Omental fat pad (tissue), 4 donors: Measurements from ENCODE around the gene TMSB4Y. TPM values are rescaled to one million over a fixed set of nuclear protein-coding genes. Genes with fewer than 3 reads are reported as not detected.

Source experiments
- ATAC-seq: fragments of 150-250 bp; one replicate; pipeline ENCODE4 v1.9.1; 2016; ENCODE audit warnings: mild to moderate bottlenecking, moderate library complexity; ENCODE audit not compliant: low FRiP score
- DNase-seq: peaks from one replicate; pipeline ENCODE4 v3.0.0-alpha.2; 2019; ENCODE audit warnings: low spot score
- CTCF ChIP-seq, 3 donors: fragments of 450-650 bp; IDR thresholded peaks; one replicate each; pipeline ENCODE4 v1.5.1; 2016 to 2017; ENCODE audit warnings: antibody characterized with exemption in 3 of 3, mild to moderate bottlenecking in 3 of 3, moderate library complexity in 2 of 3
- total RNA-seq, 4 donors: library from RNA; depleted of rRNA; stranded (reverse); fragments of >200 nt; gene quantifications; one replicate each; pipeline ENCODE4 v1.1.0, GENCODE V29; 2016

Gene TMSB4Y
- total RNA-seq: 1 to 10 TPM in 1 of 4 donors, under 1 TPM in 1, not detected in 2; 0.72 to 1.3 TPM

- no peak for TF ChIP-seq CTCF (IDR thresholded peaks at IDR 0.05)
- ATAC-seq (no peak), DNase-seq (no peak)
These were observed at the start of gene TMSB4Y for GRCh38 chrY:13703568-13703968. Gene TMSB4Y (plus strand): TSS chrY:13703899.

GRCh38 chrY:13664162-13664561 lies 39.5 kb upstream of the TMSB4Y start:
- no peak for DNase-seq
- no peak for ATAC-seq
- TF ChIP-seq CTCF (IDR thresholded peaks at IDR 0.05): no peak

GRCh38 chrY:13671122-13671521 lies 32.6 kb upstream of the TMSB4Y start:
- DNase-seq (no peak), ATAC-seq (no peak)
- TF ChIP-seq CTCF (IDR thresholded peaks at IDR 0.05): no peak

- no peak for TF ChIP-seq CTCF (IDR thresholded peaks at IDR 0.05)
- DNase-seq (no peak), ATAC-seq (no peak)
These were observed 1.4 kb upstream of the TMSB4Y start for GRCh38 chrY:13702276-13702675.

GRCh38 chrY:13704121-13704930 lies 627 bp downstream of the TMSB4Y start:
- DNase-seq (no peak), ATAC-seq (no peak)
- no peak for TF ChIP-seq CTCF (IDR thresholded peaks at IDR 0.05)

GRCh38 chrY:13705197-13705596 lies 1.5 kb downstream of the TMSB4Y start:
- no peak for TF ChIP-seq CTCF (IDR thresholded peaks at IDR 0.05)
- no peak for ATAC-seq
- no peak for DNase-seq

- no peak for TF ChIP-seq CTCF (IDR thresholded peaks at IDR 0.05)
- DNase-seq: no peak
- ATAC-seq: no peak
These were observed 4.3 kb downstream of the TMSB4Y start for GRCh38 chrY:13708038-13708437.
